NCI-H146 treated with DMSO at 0.1 percent for 48 hours (cell line): ENCODE data around the gene SMCO2.

Source experiments
- DNase-seq: peaks from one replicate; lab custom pipeline; 2025; ENCODE audit not compliant: unreplicated experiment; lab: John Stamatoyannopoulos, UW

Gene SMCO2

DNA sequence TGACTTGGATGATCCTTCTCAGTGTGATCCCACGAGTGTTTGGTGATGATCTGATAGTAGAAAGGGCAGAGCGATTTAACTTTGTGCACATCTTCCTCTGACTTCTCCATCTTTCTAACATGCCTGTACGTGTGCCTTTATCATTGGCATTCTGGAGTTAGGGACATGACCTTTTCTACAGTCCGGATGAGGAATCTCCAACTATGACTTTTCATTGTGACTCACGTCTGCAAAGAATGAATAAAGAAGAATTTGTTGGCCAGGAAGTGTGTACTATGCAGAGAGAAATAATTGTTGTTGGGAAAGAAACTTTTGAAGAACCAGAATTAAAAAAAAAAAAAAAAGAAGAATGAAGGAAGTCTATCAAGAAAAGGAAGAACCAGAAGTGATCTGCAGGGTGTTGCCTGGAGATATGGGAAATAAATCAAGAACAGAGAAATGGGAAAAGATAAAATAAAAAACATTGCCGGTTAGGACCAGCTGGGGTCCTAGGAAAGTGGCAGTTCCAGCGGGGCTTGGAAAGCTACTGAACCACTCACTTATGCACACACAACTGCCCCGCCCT is 102.8 kb downstream of the SMCO2 start:
- no peak for DNase-seq

DNA sequence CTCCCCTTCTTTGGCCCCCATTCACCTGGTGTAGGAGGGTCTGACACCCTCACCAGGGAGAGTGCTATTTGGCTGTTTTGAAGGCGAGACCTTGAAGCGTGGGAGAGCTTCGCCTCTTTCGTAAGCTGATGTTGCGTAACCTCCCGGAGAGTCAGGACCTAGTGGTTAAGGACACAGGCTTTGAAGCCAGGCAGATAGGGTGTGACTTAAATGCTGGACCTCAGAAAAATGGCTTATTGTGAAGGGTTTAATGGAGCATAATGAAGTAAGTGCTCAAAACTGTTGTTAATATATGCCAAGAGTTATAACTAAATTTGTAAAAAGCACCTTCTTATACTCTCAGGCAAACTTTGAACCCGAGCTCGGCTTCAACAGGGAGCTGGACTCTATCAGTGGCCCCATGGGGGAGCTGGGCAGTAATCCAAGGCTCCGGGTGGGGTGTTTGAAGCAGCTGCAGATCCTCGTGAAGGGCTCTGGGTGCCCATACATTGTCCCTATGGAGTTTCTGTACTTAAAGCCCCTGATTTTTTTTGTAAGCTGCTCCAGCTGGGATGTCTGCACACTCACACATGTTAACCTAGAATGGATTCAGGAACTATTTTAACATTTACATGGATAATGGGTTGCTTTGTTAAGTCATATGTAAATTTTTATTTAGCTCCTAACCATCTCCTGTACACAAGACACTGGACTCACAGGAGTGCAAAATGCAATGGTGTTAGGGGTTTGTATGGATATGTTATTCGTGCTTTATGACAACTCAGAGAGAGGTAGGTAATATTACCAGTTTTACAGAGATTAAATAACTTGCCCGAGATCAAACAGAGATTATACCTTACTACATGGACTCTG is 103.5 kb downstream of the SMCO2 start:
- no peak for DNase-seq

DNA sequence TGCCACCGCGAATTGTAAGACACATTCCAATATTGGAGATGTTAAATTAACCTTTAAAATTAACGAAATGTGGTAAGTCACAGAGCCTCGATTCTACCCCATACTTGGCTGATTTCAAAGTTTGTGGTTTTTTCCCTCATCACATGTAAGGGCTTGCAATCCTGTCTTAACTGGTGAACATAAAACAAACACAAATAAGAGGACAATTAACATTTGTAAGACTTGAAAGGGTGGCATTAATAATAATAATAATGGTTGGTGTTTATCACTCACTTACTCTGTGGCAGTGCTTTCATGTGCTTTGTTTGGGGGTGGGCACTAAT is 104.1 kb downstream of the SMCO2 start:
- DNase-seq: no peak

DNA sequence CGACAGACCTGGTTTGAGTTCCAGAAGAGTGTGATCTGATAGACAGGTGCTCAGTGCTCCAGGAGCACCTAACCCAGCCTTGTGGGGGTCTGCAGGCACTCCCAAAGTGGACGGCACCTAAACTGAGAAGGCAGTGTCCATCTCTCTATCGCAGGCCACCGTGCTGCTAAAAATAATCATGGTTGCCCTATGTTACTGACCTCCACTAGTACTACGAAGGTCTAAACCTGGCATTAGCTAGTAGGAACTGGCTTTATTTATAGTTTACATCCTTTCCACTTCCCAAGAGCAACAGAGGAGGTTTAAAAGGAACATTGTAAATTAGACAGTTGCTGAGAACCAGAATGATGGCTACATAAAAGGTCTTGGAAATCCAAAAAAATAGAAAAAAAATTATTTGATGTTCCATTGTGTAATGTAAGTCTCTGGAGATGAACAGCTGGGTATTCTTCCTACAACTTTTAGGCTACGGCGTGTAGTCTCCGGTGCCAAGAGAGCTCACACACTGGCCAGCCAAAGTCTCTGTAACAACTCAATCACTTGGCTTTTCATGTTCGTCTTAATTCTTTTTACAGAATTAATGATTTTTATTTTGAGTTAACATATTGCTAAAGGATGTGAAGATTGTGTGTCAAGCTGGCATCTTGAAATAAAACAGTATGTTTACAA is 104.8 kb downstream of the SMCO2 start:
- DNase-seq: no peak
